Stimulated activated CD4-positive, alpha-beta T cell treated with anti-CD3 and anti-CD28 coated beads, Interleukin-15, amount 100 ng/mL, for 24 hours (primary cell): ENCODE data around the gene ENHO.
"Not testable (repeated sequence)": the region's sequence is repeated elsewhere in the genome, so short reads cannot be mapped to it uniquely, and the experiment has no call there.

Source experiments
- DNase-seq: peaks from one replicate; pipeline ENCODE4 v3.0.0-alpha.2; 2020

ENHO gene

DNA sequence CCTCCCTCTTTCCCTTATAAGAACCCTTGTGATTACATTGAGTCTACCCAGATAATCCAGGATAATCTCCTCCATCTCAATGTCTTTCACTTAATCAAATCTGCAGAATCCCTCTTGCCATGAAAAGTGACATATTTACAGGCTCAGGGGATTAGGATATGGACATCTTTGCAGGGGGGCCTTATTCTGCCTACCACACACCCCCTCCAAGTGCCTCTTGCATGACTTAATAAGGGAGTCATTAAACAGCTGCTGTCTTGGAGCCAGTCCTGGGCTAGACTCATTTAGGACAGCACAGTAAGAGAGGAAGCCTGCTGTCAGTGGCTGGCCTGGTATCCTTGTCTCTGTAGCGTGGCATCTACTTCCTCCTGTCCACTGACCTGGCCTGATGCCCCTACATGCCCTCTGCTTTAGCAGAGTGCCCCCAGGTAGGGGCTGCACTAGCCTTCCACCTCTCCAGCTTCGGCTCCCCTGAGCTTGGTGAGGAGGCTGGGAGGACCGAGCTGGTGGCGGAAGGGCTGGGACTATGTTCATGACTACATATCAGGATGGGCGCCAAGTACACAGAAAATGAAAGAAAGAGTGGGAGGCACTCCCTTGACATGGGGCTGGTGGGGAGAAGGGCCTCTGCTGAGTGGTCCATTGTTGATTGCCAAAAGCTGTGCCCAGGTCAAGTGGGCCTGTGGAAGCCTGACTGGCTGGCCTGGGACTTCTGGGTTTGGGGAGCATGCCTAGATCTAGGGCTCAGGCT is 17.2 kb downstream of the ENHO start:
- DNase-seq: no peak

DNA sequence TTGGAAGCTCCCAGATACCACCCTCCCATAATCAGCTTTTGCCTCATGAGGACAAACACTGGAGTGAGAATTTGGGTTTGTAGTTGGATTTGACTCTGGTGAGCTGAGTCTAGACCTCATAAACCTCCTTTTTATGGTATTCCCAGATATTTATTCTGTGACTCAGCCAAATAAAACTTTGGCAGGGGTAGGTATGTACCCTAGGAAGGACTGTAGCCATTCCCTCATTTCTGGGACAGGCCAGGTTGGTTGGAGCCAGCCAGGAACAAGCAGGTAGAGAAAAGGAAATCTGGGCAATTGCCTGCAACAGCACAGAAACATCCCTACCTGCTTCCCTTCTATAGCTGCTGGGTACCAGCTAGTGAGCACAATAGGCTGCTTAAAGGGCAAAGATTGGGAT is 19.4 kb downstream of the ENHO start:
- no peak for DNase-seq

DNA sequence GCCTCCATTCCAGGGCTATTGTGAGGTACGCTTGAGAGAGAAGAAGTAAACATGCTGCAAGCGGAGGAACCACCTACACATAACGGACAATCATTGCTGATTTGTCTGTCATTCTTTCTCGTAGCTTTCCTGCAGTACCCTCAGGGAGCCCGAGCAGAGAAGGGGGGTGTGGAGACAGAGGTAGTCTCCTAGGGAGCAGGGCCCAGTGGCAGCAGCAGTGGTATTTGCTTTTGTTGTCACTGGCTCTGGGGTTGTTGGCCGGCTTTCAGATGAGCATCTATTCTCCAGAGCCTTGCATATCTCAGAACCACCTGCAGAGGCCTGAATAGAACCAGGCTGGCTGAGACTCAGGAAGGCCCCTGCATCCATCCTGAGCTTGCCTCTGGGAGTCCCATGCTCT is 19.9 kb downstream of the ENHO start:
- DNase-seq: no peak

DNA sequence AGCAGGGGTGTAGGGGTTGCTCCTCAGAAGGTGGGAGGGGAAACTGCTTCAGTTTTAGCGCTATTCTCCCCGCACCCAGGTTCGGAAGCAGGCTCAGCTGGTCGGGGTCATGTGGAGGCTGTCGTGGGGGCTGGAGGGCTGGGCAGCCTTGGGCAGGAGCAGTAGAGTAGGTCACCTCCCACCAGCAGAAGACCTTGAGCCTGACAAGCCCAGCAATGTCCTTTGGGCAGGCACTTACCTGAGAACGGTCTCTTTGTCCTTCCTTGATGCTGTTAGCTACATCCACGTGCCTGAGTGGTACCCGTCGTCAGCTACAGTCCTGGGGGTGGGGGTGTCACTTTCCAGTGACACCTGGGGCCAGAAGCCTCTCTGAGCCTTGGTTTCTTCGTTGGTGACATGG is 20.3 kb downstream of the ENHO start:
- no peak for DNase-seq

DNA sequence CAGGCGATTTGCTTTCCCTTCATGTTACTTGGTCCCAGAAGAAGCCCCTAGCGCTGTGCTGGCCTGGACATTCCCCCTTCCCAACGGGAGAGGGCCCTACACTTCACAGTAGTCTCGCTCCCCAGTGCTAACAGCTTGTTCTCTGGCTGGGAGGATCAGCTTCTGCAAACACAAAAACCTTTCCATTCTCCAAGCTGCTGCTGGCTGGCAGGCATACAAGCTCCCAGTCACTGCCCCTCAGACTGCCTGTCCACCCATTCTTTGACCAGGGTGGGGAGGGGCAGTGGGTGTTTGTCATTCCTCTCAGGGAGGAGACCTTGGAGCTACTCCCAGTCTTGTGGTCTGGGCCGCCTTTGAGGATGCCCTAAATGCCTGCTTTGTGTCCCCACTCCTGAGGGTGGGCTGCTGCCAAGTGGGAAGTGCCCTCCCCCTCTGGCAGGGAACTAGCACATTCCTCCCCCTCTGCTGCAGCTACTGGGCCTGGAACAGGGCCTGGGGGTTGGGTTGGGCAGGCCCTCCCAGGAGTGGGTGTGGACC is 20.8 kb downstream of the ENHO start:
- no peak for DNase-seq

DNA sequence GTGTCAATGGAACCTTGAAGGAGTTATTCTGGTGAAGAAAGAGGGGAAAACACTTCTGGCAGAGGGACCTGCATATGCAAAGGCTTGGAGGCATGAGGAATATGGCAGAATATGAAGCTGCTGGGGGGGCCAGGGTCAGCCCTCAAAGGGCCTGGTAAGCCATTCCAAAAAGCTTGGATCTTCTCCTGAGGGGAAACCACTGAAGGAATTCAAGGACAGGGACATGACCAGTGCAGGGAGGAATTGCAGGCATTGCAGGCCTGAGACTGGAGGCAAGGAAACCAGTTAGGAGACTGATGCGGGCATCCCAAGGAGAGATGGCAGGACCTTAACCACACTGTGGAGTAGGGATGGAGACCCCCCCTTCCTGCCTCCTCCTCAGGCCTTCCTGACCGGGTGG is 21.4 kb downstream of the ENHO start:
- no peak for DNase-seq

- peak; percentile 86 for DNase-seq
These were observed 22.0 kb downstream of the ENHO start for GRCh38 chr9:34500623-34501267.

GRCh38 chr9:34499076-34499475 is 23.7 kb downstream of the ENHO start:
- DNase-seq: no peak

- no peak for DNase-seq
These were observed 24.2 kb downstream of the ENHO start for GRCh38 chr9:34498553-34498952.

GRCh38 chr9:34496149-34496712 is 26.6 kb downstream of the ENHO start:
- no peak for DNase-seq

GRCh38 chr9:34493972-34494535 is 28.7 kb downstream of the ENHO start:
- DNase-seq: peak; percentile 39

GRCh38 chr9:34492051-34492450 is 30.7 kb downstream of the ENHO start:
- DNase-seq: no peak

DNA sequence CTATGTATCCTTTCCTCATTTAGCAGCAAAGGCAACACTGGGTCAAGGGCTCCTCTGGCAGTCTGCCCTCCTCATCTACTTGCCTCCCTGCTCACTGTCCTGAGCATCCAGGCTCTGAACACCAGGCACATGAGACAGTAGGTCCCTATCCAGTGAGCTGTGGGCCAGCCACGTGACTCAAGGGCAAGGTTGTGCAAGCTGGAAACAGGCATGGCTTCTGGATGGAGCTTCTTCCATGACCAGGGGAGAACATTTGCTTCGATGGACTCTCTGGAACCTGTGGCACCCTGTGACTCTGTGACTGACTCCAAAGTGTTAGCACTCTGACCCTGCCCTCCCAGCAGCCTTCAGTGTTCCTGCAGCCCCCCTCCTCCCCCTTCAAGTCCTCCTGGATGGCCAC is 31.2 kb downstream of the ENHO start:
- DNase-seq: no peak

DNA sequence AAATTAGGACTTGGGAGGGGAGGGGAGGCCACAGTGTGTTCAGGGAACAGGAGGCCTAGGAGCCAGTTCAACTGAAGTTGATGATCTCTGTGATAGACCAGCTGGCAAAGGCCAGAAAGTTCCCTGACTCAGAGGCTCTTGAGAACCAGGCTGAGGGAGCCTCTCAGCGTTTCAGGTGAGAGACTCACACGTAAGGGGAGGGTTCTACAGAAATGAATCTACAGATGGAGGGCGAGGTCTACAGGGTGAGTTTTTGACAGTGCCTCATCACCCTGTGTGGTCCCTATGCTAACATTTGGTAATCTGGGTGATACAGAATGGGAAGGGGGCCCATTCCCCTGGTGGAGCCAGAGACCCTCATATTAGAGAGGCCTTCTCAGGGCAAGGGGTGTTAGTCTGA is 32.0 kb downstream of the ENHO start:
- DNase-seq: no peak

- no peak for DNase-seq
These were observed 32.4 kb downstream of the ENHO start for GRCh38 chr9:34490360-34490759.

DNA sequence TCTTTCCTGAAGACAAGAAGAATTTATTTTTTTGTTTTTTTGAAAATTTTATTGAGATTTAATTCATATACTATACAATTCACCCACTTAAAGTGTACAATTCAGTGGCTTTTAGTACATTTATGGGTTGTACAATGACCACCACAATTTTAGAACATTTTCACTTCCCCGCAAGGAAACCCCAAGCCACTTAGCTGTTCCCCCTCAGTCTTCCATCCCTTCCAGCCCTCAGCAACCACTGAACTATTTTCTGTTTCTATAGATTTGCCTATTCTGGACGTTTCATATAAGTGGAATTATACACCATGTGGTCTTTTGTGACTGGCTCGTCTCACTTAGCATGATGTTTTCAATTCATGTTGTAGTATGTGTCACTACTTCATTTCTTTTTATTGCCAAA is 36.2 kb downstream of the ENHO start:
- DNase-seq: no peak

DNA sequence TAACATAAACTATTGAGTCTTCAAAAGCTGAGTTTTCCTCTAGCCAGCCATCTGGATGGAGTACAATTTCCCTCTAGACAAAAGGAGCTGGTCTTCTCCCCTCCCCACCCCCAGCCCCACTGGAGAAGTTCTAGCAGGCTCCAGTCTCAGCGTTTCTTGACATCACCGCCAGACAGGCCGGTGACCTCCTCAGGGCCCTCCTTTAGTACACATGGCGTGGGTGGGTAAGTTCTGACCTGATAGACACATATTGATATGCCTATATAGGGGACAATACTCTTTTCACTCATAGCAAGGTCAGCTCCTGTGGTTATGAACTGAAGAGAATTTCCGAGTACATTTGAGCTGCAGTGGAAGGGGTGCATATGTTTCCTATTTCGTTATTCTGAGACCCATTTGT is 37.0 kb downstream of the ENHO start:
- no peak for DNase-seq

DNA sequence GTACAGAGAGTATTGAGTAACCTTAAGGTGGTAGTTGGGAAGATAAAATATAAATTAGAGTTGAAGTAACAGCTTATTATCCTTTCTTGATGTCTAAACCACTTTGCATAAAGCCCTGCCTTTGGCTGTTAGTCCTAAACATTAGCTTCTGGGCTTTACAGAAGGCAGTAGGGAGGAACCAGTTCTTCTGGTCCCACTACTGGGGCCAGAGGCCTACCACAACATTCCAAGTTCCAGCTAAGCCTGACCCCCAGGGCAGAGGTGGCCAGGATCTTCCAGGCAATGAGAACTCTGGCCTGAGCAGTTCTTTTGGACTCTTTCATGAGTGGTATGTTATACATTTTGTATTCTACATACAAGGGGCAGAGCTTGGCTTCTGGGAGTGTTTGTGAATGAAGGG is 38.1 kb downstream of the ENHO start:
- DNase-seq: no peak

DNA sequence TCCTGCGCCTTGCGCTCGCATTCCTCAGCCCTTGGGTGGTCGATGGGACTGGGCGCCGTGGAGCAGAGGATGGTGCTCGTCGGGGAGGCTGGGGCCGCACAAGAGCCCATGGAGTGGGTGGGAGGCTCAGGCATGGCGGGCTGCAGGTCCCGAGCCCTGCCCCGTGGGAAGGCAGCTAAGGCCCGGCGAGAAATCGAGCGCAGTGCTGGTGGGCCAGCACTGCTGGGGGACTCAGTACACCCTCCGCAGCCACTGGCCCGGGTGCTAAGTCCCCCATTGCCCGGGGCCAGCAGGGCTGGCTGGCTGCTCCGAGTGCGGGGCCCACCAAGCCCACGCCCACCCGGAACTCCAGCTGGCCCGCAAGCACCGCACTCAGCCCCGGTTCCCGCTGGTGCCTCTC is 40.0 kb downstream of the ENHO start:
- not testable (repeated sequence) for DNase-seq

GRCh38 chr9:34481620-34482019 is 41.2 kb downstream of the ENHO start:
- not testable (repeated sequence) for DNase-seq

DNA sequence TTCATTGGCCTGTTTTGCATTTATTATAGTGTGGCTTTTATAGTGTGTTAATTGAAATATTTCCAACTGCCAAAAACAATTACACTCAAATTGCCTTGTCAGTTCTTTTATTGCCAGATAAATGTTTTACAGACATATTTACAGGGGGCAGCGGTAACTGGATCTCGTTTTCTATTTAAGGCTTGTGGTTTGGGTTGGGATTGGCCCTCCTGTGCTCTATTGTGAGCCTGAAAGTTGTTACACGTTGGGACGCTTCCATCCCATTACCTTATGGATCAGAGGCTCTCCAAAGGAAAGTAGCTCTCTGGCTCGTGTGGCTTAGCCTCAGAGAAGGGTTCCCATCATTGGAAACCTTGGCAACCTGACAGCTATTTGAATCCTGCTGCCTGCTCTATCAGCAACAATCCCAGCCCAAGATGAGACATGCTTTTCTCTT is 43.3 kb downstream of the ENHO start:
- DNase-seq: no peak

- DNase-seq: no peak
These were observed 45.2 kb downstream of the ENHO start for GRCh38 chr9:34477541-34477940.

DNA sequence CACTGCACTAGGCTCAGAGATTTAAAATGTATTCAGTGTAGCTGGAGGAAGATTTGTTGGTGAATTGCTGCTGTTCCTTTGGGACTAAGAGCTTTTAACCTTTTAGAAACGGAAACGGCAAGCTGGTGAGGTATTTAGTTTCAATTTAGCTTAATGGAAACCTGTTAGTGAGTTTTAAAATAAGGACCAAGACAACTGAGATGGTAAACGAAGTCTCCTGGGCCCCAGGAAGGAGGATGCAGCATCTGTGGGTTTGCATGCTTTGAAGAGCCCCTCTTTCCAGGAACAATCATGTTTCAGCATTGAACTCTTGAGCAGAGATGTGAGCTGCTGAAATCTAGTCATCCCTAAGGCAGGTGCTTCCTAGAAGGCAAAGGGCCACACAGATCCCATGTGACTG is 47.7 kb downstream of the ENHO start:
- no peak for DNase-seq
